ENCODE data around the gene KLHDC4. TPM values are rescaled to one million over a fixed set of nuclear protein-coding genes. Genes with fewer than 3 reads are reported as not detected.

The KLHDC4 gene
- total RNA-seq, 1 donor from 2014 or later: 20.5 TPM

GRCh38 chr16:87801679-87802259 is 36.0 kb upstream of the KLHDC4 start:
- no peak overlapping the region for H3K27ac Mint-ChIP-seq (ENCODE audit: unreplicated experiment)
- DNase-seq (ENCODE audit: low spot score): no peak

GRCh38 chr16:87800497-87800896 is 34.7 kb upstream of the KLHDC4 start:
- no peak for DNase-seq (ENCODE audit: low spot score)
- no peak overlapping the region for H3K27ac Mint-ChIP-seq (ENCODE audit: unreplicated experiment)
- TF ChIP-seq CTCF (IDR thresholded peaks at IDR 0.05): no peak
- no peaks in the 10 kb centered on the region for H3K9me3 Mint-ChIP-seq (ENCODE audit: low read depth)
- no peak overlapping the region for H3K4me3 Mint-ChIP-seq (ENCODE audit: unreplicated experiment)
- no peaks in the 10 kb centered on the region for H3K4me1 Mint-ChIP-seq (ENCODE audit: low read depth)
- H3K27me3 Mint-ChIP-seq (ENCODE audit: low read depth): no peaks in the 10 kb centered on the region
- no peaks in the 10 kb centered on the region for H3K36me3 Mint-ChIP-seq (ENCODE audit: low read depth)

More at GRCh38 chr16:87801679-87802259, 36.0 kb upstream of the KLHDC4 start:
- Mint-ChIP-seq H3K27me3 (ENCODE audit: low read depth) (no peaks in the 10 kb centered on the region), H3K36me3 (ENCODE audit: low read depth) (no peaks in the 10 kb centered on the region), H3K4me1 (ENCODE audit: low read depth) (peaks cover 11% of the 10 kb centered on the region), H3K4me3 (ENCODE audit: unreplicated experiment) (no peak overlapping the region), H3K9me3 (ENCODE audit: low read depth) (no peaks in the 10 kb centered on the region)
- TF ChIP-seq CTCF (IDR thresholded peaks at IDR 0.05): no peak

GRCh38 chr16:87795336-87795735 is 29.6 kb upstream of the KLHDC4 start:
- no peak for TF ChIP-seq CTCF (IDR thresholded peaks at IDR 0.05)
- Mint-ChIP-seq H3K4me3 (ENCODE audit: unreplicated experiment) (no peak overlapping the region), H3K36me3 (ENCODE audit: low read depth) (no peaks in the 10 kb centered on the region), H3K9me3 (ENCODE audit: low read depth) (no peaks in the 10 kb centered on the region), H3K27ac (ENCODE audit: unreplicated experiment) (no peak overlapping the region), H3K4me1 (ENCODE audit: low read depth) (peaks cover 6% of the 10 kb centered on the region), H3K27me3 (ENCODE audit: low read depth) (no peaks in the 10 kb centered on the region)
- DNase-seq (ENCODE audit: low spot score): no peak

- no peak for DNase-seq (ENCODE audit: low spot score)
- Mint-ChIP-seq H3K9me3 (ENCODE audit: low read depth) (no peaks in the 10 kb centered on the region), H3K4me3 (ENCODE audit: unreplicated experiment) (no peak overlapping the region), H3K27ac (ENCODE audit: unreplicated experiment) (no peak overlapping the region), H3K4me1 (ENCODE audit: low read depth) (peaks cover 11% of the 10 kb centered on the region), H3K36me3 (ENCODE audit: low read depth) (no peaks in the 10 kb centered on the region), H3K27me3 (ENCODE audit: low read depth) (no peaks in the 10 kb centered on the region)
- no peak for TF ChIP-seq CTCF (IDR thresholded peaks at IDR 0.05)
Measured at GRCh38 chr16:87794485-87795078, 28.8 kb upstream of the KLHDC4 start.

GRCh38 chr16:87792205-87792565 is 26.4 kb upstream of the KLHDC4 start:
- Mint-ChIP-seq H3K36me3 (ENCODE audit: low read depth) (no peaks in the 10 kb centered on the region), H3K4me1 (ENCODE audit: low read depth) (peaks cover 11% of the 10 kb centered on the region), H3K27ac (ENCODE audit: unreplicated experiment) (no peak overlapping the region), H3K9me3 (ENCODE audit: low read depth) (peaks cover 4% of the 10 kb centered on the region), H3K4me3 (ENCODE audit: unreplicated experiment) (no peak overlapping the region), H3K27me3 (ENCODE audit: low read depth) (no peaks in the 10 kb centered on the region)
- DNase-seq (ENCODE audit: low spot score): no peak
- no peak for TF ChIP-seq CTCF (IDR thresholded peaks at IDR 0.05)

All from chondrocyte (in vitro differentiated cells).